ENCODE data around the gene ART3.

GRCh38 chr4:76106442-76106841, 31.9 kb downstream of the ART3 start:
- TF ChIP-seq POLR2AphosphoS5 (IDR thresholded peaks at IDR 0.05) (no peak), MXI1 (conservative IDR thresholded peaks at IDR 0.05; ENCODE audit: poor library complexity, severe bottlenecking) (no peak)

Data from neural cell (in vitro differentiated cells).